Measurements from ENCODE around the gene FUT8. TPM values are rescaled to one million over a fixed set of nuclear protein-coding genes. Genes with fewer than 3 reads are reported as not detected.

FUT8 gene
- total and polyA plus RNA-seq, 4 donors, result 1.1 to 14.1 (median 4.0) TPM

DNA sequence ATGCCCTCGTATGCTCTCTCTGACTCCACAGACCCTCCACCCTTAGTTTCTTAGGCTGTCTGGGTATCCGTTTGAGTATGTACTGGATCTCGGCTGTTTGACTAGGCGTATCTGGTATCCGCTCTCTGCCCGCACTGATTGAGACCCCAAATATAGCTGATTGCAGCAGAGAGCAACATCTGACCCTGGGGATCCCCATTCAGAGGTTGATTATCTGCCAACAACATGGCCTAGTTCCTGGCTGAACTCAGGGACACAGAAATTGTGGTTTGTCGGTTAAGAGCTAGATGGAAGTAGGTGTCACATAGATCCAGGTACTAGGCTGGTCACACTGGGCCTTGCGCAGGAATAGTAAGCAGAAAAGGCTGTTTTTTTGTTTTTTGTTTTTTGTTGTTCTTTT is 359.9 kb downstream of the FUT8 start:
- H3K36me3 ChIP-seq (ENCODE audit: control insufficient read depth in 4 of 4, insufficient read depth in 3 of 4, low read depth in 1 of 4, low read length in 3 of 4), result no peaks in the 10 kb centered on the region
- peaks cover 0 to 2% (median 0%) of the 10 kb centered on the region in 4 donors for H3K9me3 ChIP-seq (ENCODE audit: control insufficient read depth in 4 of 4, low read length in 3 of 4)
- WGBS, result 80% methylated on average over 8 of the region's 8 CpGs
- H3K27me3 ChIP-seq (ENCODE audit: control insufficient read depth in 4 of 4, insufficient read depth in 4 of 4, low read length in 3 of 4), result no peaks in the 10 kb centered on the region
- no peak for DNase-seq (ENCODE audit: low spot score)
- H3K4me3 ChIP-seq (ENCODE audit: low read depth in 1 of 3, low read length in 3 of 3), result no peak overlapping the region
- no peak overlapping the region for H3K27ac ChIP-seq (ENCODE audit: low read depth in 1 of 2, low read length in 2 of 2)
- peaks cover 0 to 2% (median 0%) of the 10 kb centered on the region in 4 donors for H3K4me1 ChIP-seq (ENCODE audit: control insufficient read depth in 4 of 4, insufficient read depth in 4 of 4, low read length in 3 of 4)
- no peak overlapping the region for H3K9ac ChIP-seq (ENCODE audit: low read depth in 1 of 2, low read length in 2 of 2)
- TF ChIP-seq GABPA (IDR thresholded peaks at IDR 0.05 in 1 of 2, conservative IDR thresholded peaks at IDR 0.05 in 1 of 2), result no peak
- no peak for TF ChIP-seq CTCF (IDR thresholded peaks at IDR 0.05; ENCODE audit: low read depth, low read length, missing input control)
- TF ChIP-seq HNF4A (conservative IDR thresholded peaks at IDR 0.05), result no peak
- no peak for TF ChIP-seq HNF4G (IDR thresholded peaks at IDR 0.05)
- TF ChIP-seq JUND (IDR thresholded peaks at IDR 0.05), result no peak
- no peak for TF ChIP-seq NR2F2 (IDR thresholded peaks at IDR 0.05)
- TF ChIP-seq, protein P1, sequence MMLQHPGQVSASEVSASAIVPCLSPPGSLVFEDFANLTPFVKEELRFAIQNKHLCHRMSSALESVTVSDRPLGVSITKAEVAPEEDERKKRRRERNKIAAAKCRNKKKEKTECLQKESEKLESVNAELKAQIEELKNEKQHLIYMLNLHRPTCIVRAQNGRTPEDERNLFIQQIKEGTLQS (IDR thresholded peaks at IDR 0.05), result no peak
- TF ChIP-seq SP1 (IDR thresholded peaks at IDR 0.05), result no peak
- no peak for TF ChIP-seq FOXA2 (IDR thresholded peaks at IDR 0.05)
- TF ChIP-seq FOXA1 (IDR thresholded peaks at IDR 0.05), result no peak
- no peak for TF ChIP-seq EGR1 (IDR thresholded peaks at IDR 0.05; ENCODE audit: low read depth in 2 of 2)
- TF ChIP-seq REST (IDR thresholded peaks at IDR 0.05), result no peak
- no peak for TF ChIP-seq YY1 (IDR thresholded peaks at IDR 0.05)
- no peak for TF ChIP-seq TAF1 (conservative IDR thresholded peaks at IDR 0.05)
- no peak for TF ChIP-seq RXRA (IDR thresholded peaks at IDR 0.05)
- no peak for TF ChIP-seq MAX (IDR thresholded peaks at IDR 0.05)
- TF ChIP-seq ZBTB33 (IDR thresholded peaks at IDR 0.05), result no peak
- no peak for TF ChIP-seq RAD21 (IDR thresholded peaks at IDR 0.05)

Measured in liver (tissue), 9 donors.